ENCODE results near the gene GPHN. TPM values are rescaled to one million over a fixed set of nuclear protein-coding genes. Genes with fewer than 3 reads are reported as not detected.
A peak's percentile ranks its signal among the peaks of the same experiment; 100 is the strongest.

Gene GPHN
- total RNA-seq (2014; rRNA removed; shearing (Covaris generic); ENCODE audit: low replicate concordance), result 1.3 and 5.7 TPM in 2 replicates

- DNase-seq (ENCODE audit: low read depth), result peak; percentile 97
- in situ Hi-C loops (cut with HindIII; ENCODE audit: low pct_unique_long_range_greater_than_20kb, low sequenced_read_pairs), result no loop called here
Measured at GRCh38 chr14:66507722-66508546, at the start of gene GPHN. GPHN (plus strand) TSS chr14:66508147.

GRCh38 chr14:66459603-66460002, 48.3 kb upstream of the GPHN start:
- in situ Hi-C loops (cut with HindIII; ENCODE audit: low pct_unique_long_range_greater_than_20kb, low sequenced_read_pairs), result no loop called here
- no peak for DNase-seq (ENCODE audit: low read depth)

DNA sequence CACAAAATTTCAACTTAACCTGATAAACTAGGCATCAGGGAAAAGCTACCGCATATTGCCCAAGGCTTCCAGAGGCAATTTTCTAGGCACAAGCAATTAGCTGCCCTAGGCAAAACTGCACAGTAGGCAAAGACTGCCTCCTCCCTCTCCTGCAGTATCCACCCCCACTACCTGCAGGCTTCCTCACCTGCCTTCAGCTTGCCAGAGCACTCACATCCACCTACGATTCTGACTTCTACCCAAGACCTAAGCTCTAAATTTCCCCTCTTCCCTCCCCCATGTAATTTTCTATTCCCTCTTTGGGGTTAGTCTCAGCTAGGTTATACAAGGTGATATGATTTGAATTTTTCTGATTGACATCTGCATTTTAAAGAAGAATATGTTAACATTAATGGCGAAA, 43.7 kb upstream of the GPHN start:
- in situ Hi-C loops (cut with HindIII; ENCODE audit: low pct_unique_long_range_greater_than_20kb, low sequenced_read_pairs), result no loop called here

DNA sequence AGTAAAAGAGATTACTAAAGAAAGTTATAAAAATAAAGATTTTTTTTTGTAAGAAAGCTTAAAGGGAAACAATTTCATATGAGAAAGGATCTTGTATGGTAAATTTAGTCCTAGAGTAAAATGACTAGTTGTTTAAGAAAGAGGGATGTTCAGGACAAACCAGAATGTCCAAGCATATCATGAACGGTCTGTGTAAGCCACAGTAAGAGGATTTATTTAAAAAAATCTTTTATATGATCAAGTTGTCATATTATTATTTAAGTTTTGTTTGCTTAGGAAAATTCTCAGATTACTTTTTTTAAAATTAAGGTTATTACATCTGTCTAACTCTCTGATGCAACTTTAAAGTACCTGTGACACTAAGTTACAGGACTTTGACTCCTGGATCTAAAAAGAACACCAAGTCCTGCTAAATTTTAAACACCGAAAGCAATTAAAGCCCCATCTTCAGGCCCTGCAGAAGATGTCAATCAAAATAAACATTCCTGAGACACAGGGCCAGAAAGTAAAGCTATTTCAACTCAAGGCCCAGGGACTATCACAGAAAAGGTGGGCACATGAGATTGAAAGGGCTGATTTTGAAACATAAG, 39.1 kb upstream of the GPHN start:
- DNase-seq (ENCODE audit: low read depth), result no peak
- in situ Hi-C loops (cut with HindIII; ENCODE audit: low pct_unique_long_range_greater_than_20kb, low sequenced_read_pairs), result no loop called here

More for the DNA sequence above, 43.7 kb upstream of the GPHN start:
- no peak for DNase-seq (ENCODE audit: low read depth)

DNA sequence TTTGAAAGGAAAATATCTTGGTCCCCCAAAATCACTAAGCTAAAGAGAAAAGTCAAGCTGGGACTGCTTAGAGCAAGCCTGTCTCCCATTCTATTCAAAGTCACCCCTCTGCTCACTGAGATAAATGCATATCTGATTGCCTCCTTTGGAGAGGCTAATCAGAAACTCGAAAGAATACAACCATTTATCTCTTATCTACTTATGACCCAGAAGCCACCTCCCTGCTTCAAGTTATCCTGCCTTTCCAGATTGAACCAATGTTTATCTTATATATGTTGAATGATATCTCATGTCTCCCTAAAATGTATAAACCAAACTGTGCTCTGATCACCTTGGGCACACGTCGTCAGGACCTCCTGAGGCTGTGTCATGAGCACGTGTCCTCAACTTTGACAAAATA, 36.4 kb upstream of the GPHN start:
- no peak for DNase-seq (ENCODE audit: low read depth)
- in situ Hi-C loops (cut with HindIII; ENCODE audit: low pct_unique_long_range_greater_than_20kb, low sequenced_read_pairs), result no loop called here

DNA sequence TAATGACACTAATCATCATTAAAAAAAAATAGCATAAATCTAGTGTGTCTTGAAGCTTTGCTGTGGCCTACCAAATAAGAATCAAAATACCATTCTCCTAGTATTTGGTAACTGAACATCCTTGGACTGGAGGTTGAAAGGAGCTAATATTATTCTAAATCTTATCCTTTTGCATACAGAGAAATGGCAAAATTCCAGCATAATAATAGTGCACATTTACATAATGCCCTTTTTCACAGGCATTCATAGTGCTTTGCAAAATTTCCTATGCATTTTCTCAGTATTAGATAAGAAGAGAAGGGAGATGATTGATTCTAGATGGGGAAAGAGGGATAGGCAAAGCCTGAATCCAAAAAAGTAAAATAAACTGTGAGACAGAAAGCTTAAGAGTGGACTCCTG, 35.7 kb upstream of the GPHN start:
- DNase-seq (ENCODE audit: low read depth), result no peak
- in situ Hi-C loops (cut with HindIII; ENCODE audit: low pct_unique_long_range_greater_than_20kb, low sequenced_read_pairs), result no loop called here

DNA sequence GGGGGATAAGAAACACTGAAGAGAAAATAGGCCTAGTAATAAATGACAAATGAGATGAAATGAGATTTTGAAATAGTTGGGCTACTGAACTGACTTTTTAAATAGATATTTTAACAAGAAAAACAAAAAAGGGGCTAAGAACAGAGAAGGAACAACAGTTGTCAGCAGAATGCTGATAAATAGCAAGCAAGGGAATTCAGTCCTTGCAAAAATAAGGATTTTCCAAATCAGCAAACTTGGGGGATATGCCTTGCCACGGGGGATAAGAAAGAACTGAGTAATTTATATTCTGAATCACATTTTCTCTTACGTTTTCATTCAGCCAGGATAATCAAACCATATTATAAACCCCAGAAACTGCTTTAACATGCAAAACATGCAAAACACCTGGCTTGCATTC, 34.7 kb upstream of the GPHN start:
- DNase-seq (ENCODE audit: low read depth), result no peak
- in situ Hi-C loops (cut with HindIII; ENCODE audit: low pct_unique_long_range_greater_than_20kb, low sequenced_read_pairs), result no loop called here

- DNase-seq (ENCODE audit: low read depth), result peak; percentile 3
- in situ Hi-C loops (cut with HindIII; ENCODE audit: low pct_unique_long_range_greater_than_20kb, low sequenced_read_pairs), result no loop called here
Measured at GRCh38 chr14:66476964-66477363, 31.0 kb upstream of the GPHN start.

GRCh38 chr14:66477567-66477966, 30.4 kb upstream of the GPHN start:
- in situ Hi-C loops (cut with HindIII; ENCODE audit: low pct_unique_long_range_greater_than_20kb, low sequenced_read_pairs), result no loop called here
- no peak for DNase-seq (ENCODE audit: low read depth)

- in situ Hi-C loops (cut with HindIII; ENCODE audit: low pct_unique_long_range_greater_than_20kb, low sequenced_read_pairs), result no loop called here
- no peak for DNase-seq (ENCODE audit: low read depth)
Measured at GRCh38 chr14:66482873-66483272, 25.1 kb upstream of the GPHN start.

DNA sequence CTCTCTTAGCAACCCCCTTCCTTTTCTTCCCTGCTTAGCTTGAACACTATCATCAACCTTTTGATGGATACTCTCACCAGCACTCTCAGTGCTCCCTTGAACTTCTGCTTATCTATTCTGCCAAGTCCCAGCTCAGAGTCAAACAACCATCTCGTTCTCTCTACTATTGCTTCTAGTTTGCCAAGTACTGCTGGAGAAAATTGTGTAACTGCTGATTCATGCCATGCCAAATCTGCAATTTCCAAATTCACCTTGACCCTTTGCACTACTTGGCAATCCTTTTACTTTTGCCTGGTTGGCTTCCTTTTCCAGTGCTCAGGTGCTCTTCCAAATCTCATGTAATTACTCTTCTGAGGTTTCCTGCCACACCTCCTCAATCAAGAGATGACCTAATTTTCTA, 24.6 kb upstream of the GPHN start:
- in situ Hi-C loops (cut with HindIII; ENCODE audit: low pct_unique_long_range_greater_than_20kb, low sequenced_read_pairs), result no loop called here
- DNase-seq (ENCODE audit: low read depth), result no peak

- in situ Hi-C loops (cut with HindIII; ENCODE audit: low pct_unique_long_range_greater_than_20kb, low sequenced_read_pairs), result no loop called here
- no peak for DNase-seq (ENCODE audit: low read depth)
Measured at GRCh38 chr14:66485029-66485428, 22.9 kb upstream of the GPHN start.

- DNase-seq (ENCODE audit: low read depth), result no peak
- in situ Hi-C loops (cut with HindIII; ENCODE audit: low pct_unique_long_range_greater_than_20kb, low sequenced_read_pairs), result no loop called here
Measured at GRCh38 chr14:66485910-66486421, 22.0 kb upstream of the GPHN start, which contains the start of gene CCDC196. CCDC196 (plus strand) TSS chr14:66486371; CDS start chr14:66486503, 132 bp downstream.

GRCh38 chr14:66487164-66487563, 20.8 kb upstream of the GPHN start:
- no peak for DNase-seq (ENCODE audit: low read depth)
- in situ Hi-C loops (cut with HindIII; ENCODE audit: low pct_unique_long_range_greater_than_20kb, low sequenced_read_pairs), result no loop called here

DNA sequence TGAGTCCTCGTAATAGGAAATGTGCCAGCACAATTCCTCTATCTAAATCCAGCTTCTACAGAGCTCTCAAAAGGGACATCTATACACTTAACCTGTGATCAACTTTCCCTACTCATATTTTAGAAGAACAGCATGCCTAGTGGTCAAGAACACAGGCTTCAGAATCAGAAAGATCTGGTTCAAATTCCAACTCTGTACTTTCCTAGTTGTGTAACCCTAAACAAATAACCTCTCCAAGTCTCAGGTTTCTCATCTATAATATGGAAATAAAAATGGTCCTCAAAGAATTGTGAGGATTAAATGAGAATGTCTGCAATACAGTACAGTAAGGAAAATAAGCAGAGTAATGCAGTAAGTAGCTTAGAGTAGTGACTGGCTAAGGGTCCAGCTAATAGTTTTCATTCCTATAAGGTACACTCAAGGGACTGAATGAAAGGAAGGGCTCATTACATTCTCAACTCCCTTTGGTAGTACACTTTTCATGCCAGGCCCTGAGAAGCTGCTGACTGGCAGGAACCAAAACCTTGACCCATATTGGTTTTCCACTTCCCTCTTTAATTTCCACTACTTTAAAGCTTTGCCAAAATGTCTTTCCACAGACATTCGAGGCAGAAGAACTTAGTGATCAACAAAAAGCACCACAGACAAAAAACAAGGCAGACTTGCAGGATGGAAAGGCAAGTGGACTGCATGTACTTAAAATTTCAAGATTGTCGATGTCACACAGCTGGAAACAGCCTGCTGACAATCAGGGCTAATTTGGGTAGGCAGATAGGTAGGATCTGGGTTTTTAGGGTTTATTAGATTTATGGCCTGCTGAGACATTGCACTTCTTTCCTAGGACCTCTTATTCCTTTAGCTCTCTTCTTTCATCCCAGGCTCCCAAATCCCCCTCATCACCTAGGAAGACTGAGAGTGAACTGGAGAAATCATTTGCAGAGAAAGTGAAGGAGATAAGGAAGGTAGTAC, 17.5 kb upstream of the GPHN start:
- no peak for DNase-seq (ENCODE audit: low read depth)
- in situ Hi-C loops (cut with HindIII; ENCODE audit: low pct_unique_long_range_greater_than_20kb, low sequenced_read_pairs), result no loop called here

DNA sequence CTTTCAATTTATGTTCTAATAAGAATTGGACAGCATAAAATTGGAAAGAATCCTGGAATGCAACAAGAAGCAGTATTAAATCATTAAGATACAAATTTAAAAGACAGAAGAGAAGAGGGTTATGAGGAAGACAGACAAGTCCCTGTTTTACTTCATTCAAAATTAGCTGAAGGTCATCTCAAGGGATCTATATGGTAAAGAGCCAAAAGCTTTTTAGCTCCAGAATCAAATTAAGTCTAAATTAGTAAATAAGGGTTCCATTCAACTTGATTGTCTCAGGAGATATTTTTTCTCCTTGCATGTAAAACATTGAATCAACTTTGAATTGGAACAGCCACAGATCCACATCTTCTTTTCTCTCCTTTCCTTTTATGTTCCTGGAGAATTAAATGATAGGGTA, 14.2 kb upstream of the GPHN start:
- in situ Hi-C loops (cut with HindIII; ENCODE audit: low pct_unique_long_range_greater_than_20kb, low sequenced_read_pairs), result no loop called here
- no peak for DNase-seq (ENCODE audit: low read depth)

DNA sequence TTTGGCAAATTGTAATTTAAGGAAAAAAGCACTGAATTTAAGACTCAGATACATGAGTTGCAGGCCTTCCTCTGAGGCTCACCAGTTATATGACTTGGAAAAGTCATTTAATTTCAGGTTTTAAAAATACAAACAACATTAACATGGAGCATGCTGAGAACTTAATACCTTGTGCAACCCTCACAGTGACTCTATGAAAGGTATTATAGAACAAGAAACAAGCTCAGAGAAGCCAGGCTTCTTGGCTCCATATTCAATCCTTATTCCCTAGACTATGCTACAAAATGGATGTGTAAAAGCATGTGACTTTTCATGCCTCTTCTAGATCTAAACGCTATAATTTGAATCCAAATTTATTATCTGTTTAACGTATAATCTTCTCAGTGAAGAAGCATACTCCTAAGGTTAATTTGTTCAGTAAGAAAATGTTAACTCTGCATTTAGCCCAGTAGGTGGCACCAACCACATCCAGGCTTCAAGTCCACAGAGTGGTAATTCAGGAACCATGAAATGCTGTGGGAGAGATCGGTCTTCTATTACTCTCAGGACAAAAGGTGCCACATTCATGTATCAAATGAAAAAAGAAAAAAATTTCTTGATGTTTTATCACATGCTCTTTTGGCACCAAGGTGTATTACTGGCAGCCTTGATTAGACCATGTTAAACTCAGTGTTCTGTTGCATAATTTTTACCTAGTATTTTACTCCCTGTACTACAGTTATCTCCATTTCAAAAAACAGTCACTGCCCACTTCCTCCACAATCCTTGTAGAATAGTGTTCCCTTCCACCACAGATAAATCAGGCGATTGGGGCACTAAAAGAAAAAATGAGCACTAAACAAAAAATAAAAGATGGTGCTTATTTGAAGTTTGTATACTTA, 12.5 kb upstream of the GPHN start:
- in situ Hi-C loops (cut with HindIII; ENCODE audit: low pct_unique_long_range_greater_than_20kb, low sequenced_read_pairs), result no loop called here
- DNase-seq (ENCODE audit: low read depth), result peak; percentile 37

All from Caki2 (cell line).